CD8-positive, alpha-beta memory T cell (primary cell): Measurements from ENCODE around the gene MAP3K7. TPM values are rescaled to one million over a fixed set of nuclear protein-coding genes. Genes with fewer than 3 reads are reported as not detected.
A peak's percentile ranks its signal among the peaks of the same experiment; 100 is the strongest.

Source experiments
- CTCF ChIA-PET: fragments of 350-600 bp; sonication (Branson Sonifier 250); formaldehyde crosslinking; loops from one replicate; lab custom pipeline; 2021; ENCODE audit warnings: antibody characterized with exemption; lab: Charles Lee
- POLR2A ChIA-PET: fragments of 350-600 bp; sonication (Branson Sonifier 250); formaldehyde crosslinking; loops from one replicate; lab custom pipeline; 2021; ENCODE audit warnings: antibody characterized with exemption; lab: Charles Lee
- DNase-seq, 5 donors: peaks; one replicate each; pipeline versions ENCODE4 v3.0.0 to v3.0.0-alpha.2; 2020 to 2022; ENCODE audit warnings: mixed read lengths in 1 of 5
- H3K27ac ChIP-seq: one replicate; pipeline ENCODE4 v1.7.0; 2013; ENCODE audit warnings: low read depth, mild to moderate bottlenecking, low read length, moderate library complexity
- H3K27me3 ChIP-seq: 2 replicates; pipeline ENCODE4 v1.7.0; 2013; ENCODE audit warnings: low read length, mild to moderate bottlenecking; ENCODE audit not compliant: insufficient read depth, poor library complexity, severe bottlenecking
- H3K36me3 ChIP-seq: 2 replicates; pipeline ENCODE4 v1.7.0; 2013; ENCODE audit warnings: mild to moderate bottlenecking, low read length, moderate library complexity; ENCODE audit not compliant: insufficient read depth
- H3K4me1 ChIP-seq: 2 replicates; pipeline ENCODE4 v1.7.0; 2013; ENCODE audit warnings: mild to moderate bottlenecking, low read length, moderate library complexity; ENCODE audit not compliant: insufficient read depth
- H3K4me3 ChIP-seq: 2 replicates; pipeline ENCODE4 v1.7.0; 2013; ENCODE audit warnings: mild to moderate bottlenecking, low read length
- H3K9me3 ChIP-seq: 2 replicates; pipeline ENCODE4 v1.7.0; 2013; ENCODE audit warnings: mild to moderate bottlenecking, low read length
- H3K27ac Mint-ChIP-seq, 8 donors: one replicate each; pipeline ENCODE4 v1.8.0; 2020 to 2021; ENCODE audit warnings: mixed read lengths in 8 of 8, mild to moderate bottlenecking in 6 of 8, inconsistent platforms in 3 of 8, moderate library complexity in 3 of 8
- H3K27me3 Mint-ChIP-seq, 2 donors: one replicate each; pipeline ENCODE4 v1.8.0; 2020 to 2021; ENCODE audit warnings: mixed read lengths in 2 of 2, mild to moderate bottlenecking in 1 of 2, moderate library complexity in 1 of 2
- H3K36me3 Mint-ChIP-seq, 3 donors: one replicate each; pipeline ENCODE4 v1.8.0; 2020 to 2021; ENCODE audit warnings: mixed read lengths in 3 of 3, inconsistent platforms in 1 of 3, mild to moderate bottlenecking in 1 of 3
- H3K4me1 Mint-ChIP-seq, 3 donors: one replicate each; pipeline ENCODE4 v1.8.0; 2020 to 2021; ENCODE audit warnings: mixed read lengths in 3 of 3, inconsistent platforms in 1 of 3, mild to moderate bottlenecking in 1 of 3
- H3K4me3 Mint-ChIP-seq, 7 donors: one replicate each; pipeline ENCODE4 v1.8.0; 2020 to 2021; ENCODE audit warnings: mixed read lengths in 7 of 7, mild to moderate bottlenecking in 6 of 7, moderate library complexity in 4 of 7, inconsistent platforms in 2 of 7
- H3K9me3 Mint-ChIP-seq, 5 donors: one replicate each; pipeline ENCODE4 v1.8.0; 2020 to 2022; ENCODE audit warnings: mixed read lengths in 5 of 5, mild to moderate bottlenecking in 3 of 5, moderate library complexity in 2 of 5, inconsistent platforms in 1 of 5
- polyA plus RNA-seq: library from polyadenylated mRNA; unstranded; fragments of 300-500 nt; fragmentation: Illumina TruSeq; gene quantifications from one replicate; pipeline ENCODE4 v1.2.3, GENCODE V29; 2021
- total RNA-seq, 2 experiments: library from RNA; stranded (reverse); gene quantifications; one replicate each; pipeline ENCODE4 v1.2.3, GENCODE V29; 2021

The MAP3K7 gene
- total and polyA plus RNA-seq, 3 experiments from 2014 or later: 20.8 to 24.8 (median 23.7) TPM

GRCh38 chr6:90610301-90610750, 23.5 kb upstream of the MAP3K7 start:
- Mint-ChIP-seq H3K4me3 (peak overlapping the region; percentile 33 to 91 (median 83)), H3K27me3 (peaks cover 34 to 72% of the 10 kb centered on the region in 2 donors), H3K27ac (peak overlapping the region in 2 of 8 donors; percentile 61 to 69), H3K4me1 (peaks cover 12 to 13% (median 13%) of the 10 kb centered on the region in 3 donors), H3K9me3 (no peaks in the 10 kb centered on the region), H3K36me3 (no peaks in the 10 kb centered on the region)
- no peaks in the 10 kb centered on the region for H3K36me3 ChIP-seq
- peak overlapping the region; percentile 52 for H3K4me3 ChIP-seq
- no peaks in the 10 kb centered on the region for H3K9me3 ChIP-seq
- POLR2A ChIA-PET: no interaction called here
- CTCF ChIA-PET: no interaction called here
- no peak for DNase-seq
- H3K27ac ChIP-seq: no peak overlapping the region
- peaks cover 23% of the 10 kb centered on the region for H3K27me3 ChIP-seq
- H3K4me1 ChIP-seq: peaks cover 14% of the 10 kb centered on the region

- Mint-ChIP-seq H3K36me3 (no peaks in the 10 kb centered on the region), H3K4me1 (peaks cover 6 to 8% (median 7%) of the 10 kb centered on the region in 3 donors), H3K9me3 (no peaks in the 10 kb centered on the region), H3K27ac (no peak overlapping the region), H3K27me3 (peaks cover 32 to 73% of the 10 kb centered on the region in 2 donors), H3K4me3 (no peak overlapping the region)
- no peak overlapping the region for H3K27ac ChIP-seq
- no peak for DNase-seq
- H3K4me3 ChIP-seq: no peak overlapping the region
- H3K4me1 ChIP-seq: peaks cover 7% of the 10 kb centered on the region
- ChIA-PET CTCF (no interaction called here), POLR2A (no interaction called here)
- H3K27me3 ChIP-seq: peaks cover 10% of the 10 kb centered on the region
- no peaks in the 10 kb centered on the region for H3K36me3 ChIP-seq
- H3K9me3 ChIP-seq: no peaks in the 10 kb centered on the region
Observed at GRCh38 chr6:90605749-90606340, 19.0 kb upstream of the MAP3K7 start.

GRCh38 chr6:90604546-90604945, 17.7 kb upstream of the MAP3K7 start:
- POLR2A ChIA-PET: no interaction called here
- H3K27me3 ChIP-seq: no peaks in the 10 kb centered on the region
- H3K36me3 ChIP-seq: no peaks in the 10 kb centered on the region
- H3K36me3 Mint-ChIP-seq: no peaks in the 10 kb centered on the region
- no peak for DNase-seq
- no peak overlapping the region for H3K27ac Mint-ChIP-seq
- no peaks in the 10 kb centered on the region for H3K4me1 ChIP-seq
- no peak overlapping the region for H3K27ac ChIP-seq
- H3K9me3 ChIP-seq: no peaks in the 10 kb centered on the region
- CTCF ChIA-PET: interaction anchor here (1.4 kb wide), 1 partner anchor 13 kb away, joined by 5 read pairs; no protein-coding TSS in a partner anchor
- no peak overlapping the region for H3K4me3 Mint-ChIP-seq
- no peaks in the 10 kb centered on the region for H3K9me3 Mint-ChIP-seq
- no peak overlapping the region for H3K4me3 ChIP-seq
- H3K4me1 Mint-ChIP-seq: no peaks in the 10 kb centered on the region
- peaks cover 22 to 60% of the 10 kb centered on the region in 2 donors for H3K27me3 Mint-ChIP-seq

- Mint-ChIP-seq H3K4me3 (no peak overlapping the region), H3K9me3 (peaks cover 0 to 2% (median 0%) of the 10 kb centered on the region in 5 donors), H3K27me3 (peaks cover 23 to 58% of the 10 kb centered on the region in 2 donors), H3K27ac (no peak overlapping the region), H3K4me1 (no peaks in the 10 kb centered on the region), H3K36me3 (no peaks in the 10 kb centered on the region)
- H3K4me1 ChIP-seq: no peaks in the 10 kb centered on the region
- DNase-seq: no peak
- H3K27ac ChIP-seq: no peak overlapping the region
- peaks cover 3% of the 10 kb centered on the region for H3K27me3 ChIP-seq
- no peaks in the 10 kb centered on the region for H3K36me3 ChIP-seq
- ChIA-PET CTCF (no interaction called here), POLR2A (no interaction called here)
- H3K4me3 ChIP-seq: no peak overlapping the region
- H3K9me3 ChIP-seq: no peaks in the 10 kb centered on the region
Observed at GRCh38 chr6:90599151-90599550, 12.3 kb upstream of the MAP3K7 start.

- DNase-seq: no peak
- H3K4me3 Mint-ChIP-seq: no peak overlapping the region
- no peak overlapping the region for H3K27ac ChIP-seq
- H3K9me3 Mint-ChIP-seq: peaks cover 0 to 4% (median 0%) of the 10 kb centered on the region in 5 donors
- ChIA-PET CTCF (no interaction called here), POLR2A (no interaction called here)
- no peaks in the 10 kb centered on the region for H3K4me1 Mint-ChIP-seq
- H3K4me3 ChIP-seq: no peak overlapping the region
- peaks cover 22 to 60% of the 10 kb centered on the region in 2 donors for H3K27me3 Mint-ChIP-seq
- H3K9me3 ChIP-seq: no peaks in the 10 kb centered on the region
- no peaks in the 10 kb centered on the region for H3K4me1 ChIP-seq
- H3K36me3 Mint-ChIP-seq: no peaks in the 10 kb centered on the region
- peaks cover 3% of the 10 kb centered on the region for H3K27me3 ChIP-seq
- no peak overlapping the region for H3K27ac Mint-ChIP-seq
- H3K36me3 ChIP-seq: no peaks in the 10 kb centered on the region
Observed at GRCh38 chr6:90598192-90598951, 11.5 kb upstream of the MAP3K7 start.

GRCh38 chr6:90596967-90597539, 10.2 kb upstream of the MAP3K7 start:
- no peak overlapping the region for H3K27ac ChIP-seq
- Mint-ChIP-seq H3K27me3 (peaks cover 21 to 61% of the 10 kb centered on the region in 2 donors), H3K9me3 (peaks cover 0 to 4% (median 0%) of the 10 kb centered on the region in 5 donors), H3K27ac (no peak overlapping the region), H3K36me3 (no peaks in the 10 kb centered on the region), H3K4me3 (no peak overlapping the region), H3K4me1 (no peaks in the 10 kb centered on the region)
- DNase-seq: no peak
- no peaks in the 10 kb centered on the region for H3K4me1 ChIP-seq
- no peaks in the 10 kb centered on the region for H3K36me3 ChIP-seq
- ChIA-PET POLR2A (no interaction called here), CTCF (no interaction called here)
- H3K4me3 ChIP-seq: no peak overlapping the region
- peaks cover 3% of the 10 kb centered on the region for H3K27me3 ChIP-seq
- no peaks in the 10 kb centered on the region for H3K9me3 ChIP-seq

- Mint-ChIP-seq H3K4me1 (no peaks in the 10 kb centered on the region), H3K27ac (no peak overlapping the region), H3K9me3 (peaks cover 0 to 4% (median 0%) of the 10 kb centered on the region in 5 donors), H3K27me3 (peaks cover 20 to 58% of the 10 kb centered on the region in 2 donors), H3K36me3 (no peaks in the 10 kb centered on the region), H3K4me3 (no peak overlapping the region)
- Histone ChIP-seq H3K9me3 (no peaks in the 10 kb centered on the region), H3K27me3 (peaks cover 3% of the 10 kb centered on the region), H3K27ac (no peak overlapping the region), H3K36me3 (no peaks in the 10 kb centered on the region), H3K4me1 (no peaks in the 10 kb centered on the region), H3K4me3 (no peak overlapping the region)
- ChIA-PET CTCF (no interaction called here), POLR2A (no interaction called here)
- no peak for DNase-seq
Observed at GRCh38 chr6:90595854-90596253, 9.0 kb upstream of the MAP3K7 start.

- Mint-ChIP-seq H3K27ac (peak overlapping the region; percentile 94 to 100 (median 100)), H3K4me3 (peak overlapping the region; percentile 95 to 100 (median 98)), H3K36me3 (peaks cover 0 to 12% (median 2%) of the 10 kb centered on the region in 3 donors), H3K4me1 (peaks cover 44 to 56% (median 56%) of the 10 kb centered on the region in 3 donors), H3K27me3 (peaks cover 3 to 4% of the 10 kb centered on the region in 2 donors), H3K9me3 (no peaks in the 10 kb centered on the region)
- Histone ChIP-seq H3K9me3 (no peaks in the 10 kb centered on the region), H3K4me1 (peaks cover 30% of the 10 kb centered on the region), H3K27me3 (no peaks in the 10 kb centered on the region), H3K27ac (peak overlapping the region; percentile 95), H3K4me3 (peak overlapping the region; percentile 83), H3K36me3 (no peaks in the 10 kb centered on the region)
- POLR2A ChIA-PET: no interaction called here
- CTCF ChIA-PET: no interaction called here
- DNase-seq: peak in 2 of 5 donors; percentile 24 to 54
Observed at GRCh38 chr6:90586546-90586835, 381 bp downstream of the MAP3K7 start.
